ENCODE measurements around the gene FAM229B.
"Not testable (repeated sequence)": the region's sequence is repeated elsewhere in the genome, so short reads cannot be mapped to it uniquely, and the experiment has no call there.

The FAM229B gene, protein sequence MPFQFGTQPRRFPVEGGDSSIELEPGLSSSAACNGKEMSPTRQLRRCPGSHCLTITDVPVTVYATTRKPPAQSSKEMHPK

GRCh38 chr6:112087136-112087911 is at the start of gene FAM229B, which contains the start of gene TUBE1:
TSS of gene FAM229B (plus strand) at chr6:112087591. CDS start at chr6:112099284, 11,693 bp downstream.
TSS of gene TUBE1 (minus strand) at chr6:112087482. CDS start at chr6:112087434, 48 bp downstream.
- peak; percentile 82 for DNase-seq

GRCh38 chr6:112037783-112038216 is 49.6 kb upstream of the FAM229B start:
- DNase-seq = no peak

GRCh38 chr6:112038268-112038667 is 49.1 kb upstream of the FAM229B start:
- DNase-seq = no peak

DNA sequence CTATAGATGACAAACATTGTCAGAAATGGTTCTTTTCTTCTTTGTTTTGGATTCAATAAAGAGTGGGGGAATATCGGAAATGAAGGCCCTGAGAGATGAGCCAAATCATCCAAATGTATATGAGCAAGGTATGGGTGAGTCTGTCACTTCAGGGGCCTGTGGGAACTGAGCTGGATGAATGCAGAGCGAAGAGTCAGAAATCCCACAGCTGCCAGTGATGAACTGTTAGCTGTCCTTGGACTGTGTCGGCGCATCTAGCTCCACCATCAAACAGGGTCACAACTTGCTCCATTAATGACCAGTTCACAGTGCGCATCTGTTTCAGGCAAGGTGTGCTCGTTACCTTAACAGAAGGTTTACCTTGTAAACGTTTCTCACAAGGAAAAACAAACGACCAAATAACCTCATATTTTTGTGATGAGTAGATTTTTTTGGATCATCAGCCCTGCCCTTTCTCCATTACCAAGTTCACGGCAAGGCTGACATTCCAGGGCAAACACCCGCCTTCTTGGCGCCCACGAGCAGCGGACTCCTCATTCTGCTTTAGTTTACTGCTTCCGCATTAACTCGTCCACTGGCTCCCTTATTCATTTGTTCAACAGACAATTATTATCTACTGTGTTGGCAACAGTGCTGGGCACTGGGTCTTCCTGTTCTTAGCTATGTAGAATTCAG is 48.5 kb upstream of the FAM229B start:
- DNase-seq = no peak

GRCh38 chr6:112039431-112039770 is 48.0 kb upstream of the FAM229B start:
- no peak for DNase-seq

GRCh38 chr6:112040956-112041355 is 46.4 kb upstream of the FAM229B start:
- no peak for DNase-seq

DNA sequence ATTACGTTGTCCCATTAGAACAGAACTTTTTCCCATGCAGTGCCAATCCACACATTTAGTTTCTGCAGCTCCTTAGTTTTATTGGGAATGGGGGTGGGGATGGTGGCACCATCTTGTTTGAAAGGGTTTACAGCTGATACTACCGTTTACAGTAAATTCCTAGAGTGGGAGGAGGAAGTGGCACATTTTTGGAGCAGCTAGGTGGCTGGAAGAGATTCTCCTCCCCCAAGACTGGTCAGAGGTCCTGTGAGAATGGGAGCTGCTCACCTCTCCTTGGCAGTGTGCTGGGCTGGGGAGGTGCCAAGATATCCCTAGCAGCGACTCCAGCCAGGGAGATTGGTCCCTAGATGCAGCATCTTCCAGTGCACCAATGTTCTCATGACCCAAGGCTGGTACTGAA is 45.9 kb upstream of the FAM229B start:
- DNase-seq = no peak

GRCh38 chr6:112043032-112044007 is 44.1 kb upstream of the FAM229B start:
- DNase-seq = peak; percentile 92

DNA sequence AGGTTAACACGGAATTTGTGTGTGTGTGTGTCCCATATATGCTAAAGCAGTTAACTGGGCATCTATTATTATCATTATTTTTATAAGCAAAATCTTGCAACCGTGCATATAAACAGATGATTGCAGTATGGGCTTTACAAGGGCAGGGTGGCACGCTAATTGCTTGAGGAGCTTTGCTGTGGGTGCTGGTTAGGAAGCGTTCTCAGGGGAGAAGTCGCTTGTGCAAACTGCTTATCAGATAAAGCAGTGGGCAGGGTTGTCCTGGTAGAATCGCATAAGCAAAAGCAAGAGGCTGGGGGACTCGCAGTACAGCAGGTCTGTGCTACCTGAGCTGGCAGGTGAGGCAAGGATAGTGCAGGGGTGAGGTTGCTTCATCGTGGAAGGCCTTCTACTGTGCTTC is 43.2 kb upstream of the FAM229B start:
- DNase-seq = no peak

DNA sequence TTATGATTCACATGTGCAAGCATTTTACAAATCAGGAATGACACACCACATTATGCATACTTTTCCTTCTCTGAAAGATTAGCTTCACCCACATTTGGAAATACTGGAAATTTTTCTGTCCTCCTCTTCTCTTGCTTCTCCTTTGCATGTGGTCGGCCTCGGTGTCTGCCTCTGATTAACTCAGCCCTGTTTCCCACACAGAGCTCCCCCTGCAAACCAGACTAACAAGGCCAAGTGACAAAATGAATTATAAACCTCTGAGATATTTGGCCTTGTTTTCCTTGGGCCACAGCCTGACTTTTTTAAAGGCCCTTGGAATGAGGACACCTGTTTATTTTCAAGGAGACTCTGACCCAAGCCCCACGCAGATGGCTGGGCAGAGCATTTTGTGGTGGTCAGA is 42.5 kb upstream of the FAM229B start:
- DNase-seq = no peak

DNA sequence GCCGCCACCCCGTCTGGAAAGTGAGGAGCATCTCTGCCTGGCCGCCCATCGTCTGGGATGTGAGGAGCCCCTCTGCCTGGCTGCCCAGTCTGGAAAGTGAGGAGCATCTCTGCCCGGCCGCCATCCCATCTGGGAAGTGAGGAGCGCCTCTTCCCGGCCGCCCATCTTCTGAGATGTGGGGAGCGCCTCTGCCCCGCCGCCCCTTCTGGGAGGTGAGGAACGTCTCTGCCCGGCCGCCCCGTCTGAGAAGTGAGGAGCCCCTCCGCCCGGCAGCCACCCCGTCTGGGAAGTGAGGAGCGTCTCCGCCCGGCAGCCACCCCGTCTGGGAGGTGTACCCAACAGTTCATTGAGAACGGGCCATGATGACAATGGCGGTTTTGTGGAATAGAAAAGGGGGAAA is 39.9 kb upstream of the FAM229B start:
- DNase-seq = not testable (repeated sequence)

DNA sequence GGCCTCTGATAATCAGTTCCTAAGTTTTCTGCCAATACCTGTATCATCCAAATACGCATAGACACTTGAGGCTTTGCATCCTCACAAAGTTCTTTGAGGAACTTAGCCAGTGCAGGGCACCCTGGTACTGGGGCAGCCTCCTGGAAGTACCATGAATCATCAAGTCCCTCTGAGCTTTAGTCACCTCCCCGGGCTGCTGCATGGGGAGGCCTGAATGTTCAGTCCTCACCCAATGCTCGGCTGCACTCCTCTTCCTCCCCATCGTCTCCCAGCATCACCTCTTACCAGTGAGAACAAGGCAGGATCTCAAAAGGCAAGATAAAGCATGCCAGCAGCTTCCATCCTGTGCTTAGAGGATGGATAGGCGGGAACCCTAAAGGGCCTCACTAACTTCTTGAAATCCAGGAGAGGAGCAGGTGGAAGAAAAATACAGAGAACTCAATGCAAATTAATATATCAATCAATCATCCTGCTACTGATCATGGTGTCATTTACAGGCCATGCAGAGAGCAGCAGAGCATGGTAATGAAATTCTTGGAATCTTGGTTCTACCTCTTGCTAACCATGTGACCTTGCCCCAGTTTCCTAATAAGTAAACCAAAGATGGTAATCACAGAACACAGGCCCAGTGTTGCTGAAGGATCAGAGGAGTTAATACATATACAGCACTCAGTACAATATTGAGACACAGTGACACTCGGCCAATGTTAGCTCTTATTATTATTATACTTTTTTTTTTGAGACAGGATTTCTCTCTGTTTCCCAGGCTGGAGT is 38.2 kb upstream of the FAM229B start:
- no peak for DNase-seq

- no peak for DNase-seq
Observed at GRCh38 chr6:112049996-112050395, 37.4 kb upstream of the FAM229B start.

GRCh38 chr6:112050429-112050828 is 37.0 kb upstream of the FAM229B start:
- no peak for DNase-seq

DNA sequence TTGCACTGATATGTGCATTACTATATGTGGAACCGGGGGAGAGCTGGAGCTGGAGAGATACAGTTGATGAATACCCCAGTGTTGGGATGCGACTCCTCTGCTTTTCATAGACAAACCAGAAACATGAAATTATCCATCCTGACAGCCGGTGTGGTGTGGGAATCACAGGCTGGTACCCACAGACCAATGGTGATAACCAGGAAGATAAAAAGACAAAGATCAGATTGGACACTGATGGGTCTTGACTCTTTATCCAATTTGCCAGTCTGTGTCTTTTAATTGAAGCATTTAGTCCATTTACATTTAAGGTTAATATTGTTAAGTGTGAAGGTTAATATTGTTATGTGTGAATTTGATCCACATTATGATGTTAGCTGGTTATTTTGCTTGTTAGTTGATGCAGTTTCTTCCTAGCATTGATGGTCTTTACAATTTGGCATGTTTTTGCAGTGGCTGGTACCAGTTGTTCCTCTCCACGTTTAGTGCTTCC is 36.1 kb upstream of the FAM229B start:
- not testable (repeated sequence) for DNase-seq

- DNase-seq = no peak
Observed at GRCh38 chr6:112054001-112054400, 33.4 kb upstream of the FAM229B start, which contains the start of gene CCN6. TSS of gene CCN6 (plus strand) at chr6:112054104. CDS start at chr6:112054358, 254 bp downstream.

GRCh38 chr6:112054555-112055190 is 32.7 kb upstream of the FAM229B start:
- DNase-seq = no peak

DNA sequence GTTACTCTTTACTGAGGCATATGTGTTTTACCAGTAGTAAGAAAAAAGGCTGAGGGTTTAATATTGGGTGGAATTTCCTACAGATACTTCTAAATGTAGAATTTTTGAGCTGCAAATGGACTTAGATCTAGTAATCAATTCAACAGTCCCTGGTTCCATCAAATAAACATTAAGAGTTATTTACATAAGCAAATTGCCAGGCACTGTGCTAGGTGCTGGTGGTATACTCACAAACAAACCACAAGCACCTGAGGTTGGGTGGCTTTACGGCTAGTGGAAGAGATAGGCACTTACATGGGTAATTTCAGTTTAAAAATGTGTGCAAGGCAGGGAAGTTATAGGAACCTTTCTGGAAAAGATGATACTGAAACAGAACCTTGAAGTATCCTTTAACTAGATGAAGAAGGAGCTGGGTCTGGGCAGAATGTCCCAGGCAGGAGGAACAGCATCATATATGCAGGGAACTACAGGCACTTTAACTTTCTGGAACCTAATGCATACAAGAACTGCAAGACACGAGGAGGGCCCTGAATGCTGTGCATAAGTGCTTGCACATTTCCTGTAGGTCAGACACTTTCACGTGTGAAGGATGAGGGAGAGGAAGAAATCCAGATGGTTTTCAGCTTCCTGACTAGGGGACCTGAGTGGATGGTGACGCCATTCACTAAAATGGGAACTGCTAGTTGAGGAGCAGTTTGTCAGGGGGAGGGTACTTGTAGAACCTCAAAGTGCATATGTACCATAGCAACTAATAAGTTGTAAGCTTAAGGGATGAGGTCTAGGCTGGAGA is 29.0 kb upstream of the FAM229B start:
- DNase-seq = no peak

GRCh38 chr6:112061605-112062004 is 25.8 kb upstream of the FAM229B start:
- DNase-seq = no peak

- no peak for DNase-seq
Observed at GRCh38 chr6:112062966-112063365, 24.4 kb upstream of the FAM229B start.
